ENCODE measurements around the gene ATP6V0A1. TPM values are rescaled to one million over a fixed set of nuclear protein-coding genes. Genes with fewer than 3 reads are reported as not detected.
A peak's percentile ranks its signal among the peaks of the same experiment; 100 is the strongest.

Gene ATP6V0A1
- total RNA-seq, 4 donors from 2014 or later, result 51.9 to 74.9 (median 63.9) TPM

DNA sequence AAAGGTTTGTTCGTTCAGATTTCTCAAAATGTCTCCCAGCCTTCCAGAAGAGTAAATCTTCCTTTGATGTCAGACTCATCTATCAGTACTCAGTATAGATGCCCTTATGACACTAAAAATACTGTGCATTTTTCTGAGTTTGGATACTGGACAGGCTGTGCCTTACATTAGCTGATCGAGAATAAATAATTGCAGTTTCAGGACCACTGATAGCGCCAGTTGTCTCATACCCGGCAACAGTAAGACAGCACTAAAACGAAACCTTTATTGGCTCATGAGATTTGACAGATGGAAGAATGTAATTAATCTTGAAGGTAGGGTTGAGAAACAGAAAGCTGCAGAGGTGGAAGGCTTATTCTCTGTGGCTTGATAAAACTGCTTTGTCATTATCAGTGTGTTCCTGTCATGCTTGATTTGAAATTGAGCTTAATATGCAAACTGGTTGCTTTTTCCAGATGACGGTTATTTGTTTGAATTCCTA is 1.2 kb downstream of the ATP6V0A1 start:
- Histone ChIP-seq H3K4me3 (peak overlapping the region; percentile 74 to 92 (median 75)), H3K9me3 (no peaks in the 10 kb centered on the region), H3K36me3 (peaks cover 6 to 36% (median 18%) of the 10 kb centered on the region in 4 donors), H3K27ac (replicated peaks in 1 of 4) (peak overlapping the region; percentile 97 to 98 (median 98)), H3K27me3 (no peaks in the 10 kb centered on the region), H3K4me1 (peaks cover 22 to 64% (median 59%) of the 10 kb centered on the region in 4 donors)
- intact Hi-C loops (cut with DNase I), result loop anchor here (5.0 kb wide), 1 partner anchor 38 kb away; the partner anchor contains the start of gene CAVIN1
- 4% methylated on average over 6 of the region's 6 CpGs for WGBS
- no peak for DNase-seq (ENCODE audit: extremely low spot score)
- TF ChIP-seq POLR2A (IDR thresholded peaks at IDR 0.05; ENCODE audit: low read depth), result no peak
- TF ChIP-seq EP300 (IDR thresholded peaks at IDR 0.05), result no peak
- TF ChIP-seq POLR2AphosphoS5 (IDR thresholded peaks at IDR 0.05), result peak in 1 of 2 donors; percentile 35
- TF ChIP-seq, protein P1, sequence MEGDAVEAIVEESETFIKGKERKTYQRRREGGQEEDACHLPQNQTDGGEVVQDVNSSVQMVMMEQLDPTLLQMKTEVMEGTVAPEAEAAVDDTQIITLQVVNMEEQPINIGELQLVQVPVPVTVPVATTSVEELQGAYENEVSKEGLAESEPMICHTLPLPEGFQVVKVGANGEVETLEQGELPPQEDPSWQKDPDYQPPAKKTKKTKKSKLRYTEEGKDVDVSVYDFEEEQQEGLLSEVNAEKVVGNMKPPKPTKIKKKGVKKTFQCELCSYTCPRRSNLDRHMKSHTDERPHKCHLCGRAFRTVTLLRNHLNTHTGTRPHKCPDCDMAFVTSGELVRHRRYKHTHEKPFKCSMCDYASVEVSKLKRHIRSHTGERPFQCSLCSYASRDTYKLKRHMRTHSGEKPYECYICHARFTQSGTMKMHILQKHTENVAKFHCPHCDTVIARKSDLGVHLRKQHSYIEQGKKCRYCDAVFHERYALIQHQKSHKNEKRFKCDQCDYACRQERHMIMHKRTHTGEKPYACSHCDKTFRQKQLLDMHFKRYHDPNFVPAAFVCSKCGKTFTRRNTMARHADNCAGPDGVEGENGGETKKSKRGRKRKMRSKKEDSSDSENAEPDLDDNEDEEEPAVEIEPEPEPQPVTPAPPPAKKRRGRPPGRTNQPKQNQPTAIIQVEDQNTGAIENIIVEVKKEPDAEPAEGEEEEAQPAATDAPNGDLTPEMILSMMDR (IDR thresholded peaks at IDR 0.05), result no peak

GRCh38 chr17:42460371-42460770 is 1.7 kb downstream of the ATP6V0A1 start:
- no peak for DNase-seq (ENCODE audit: extremely low spot score)
- Histone ChIP-seq H3K27ac (replicated peaks in 1 of 4) (peak overlapping the region; percentile 97 to 98 (median 98)), H3K4me1 (peaks cover 22 to 64% (median 59%) of the 10 kb centered on the region in 4 donors), H3K27me3 (no peaks in the 10 kb centered on the region), H3K4me3 (peak overlapping the region; percentile 74 to 92 (median 75)), H3K9me3 (no peaks in the 10 kb centered on the region), H3K36me3 (peaks cover 9 to 41% (median 21%) of the 10 kb centered on the region in 4 donors)
- TF ChIP-seq EP300 (IDR thresholded peaks at IDR 0.05) (no peak), POLR2AphosphoS5 (IDR thresholded peaks at IDR 0.05) (no peak), POLR2A (IDR thresholded peaks at IDR 0.05; ENCODE audit: low read depth) (no peak)
- TF ChIP-seq, protein P1 (IDR thresholded peaks at IDR 0.05), result no peak
- intact Hi-C loops (cut with DNase I), result no loop called here
- 70% methylated on average over 1 of the region's 1 CpG for WGBS

GRCh38 chr17:42463976-42464400 is 5.3 kb downstream of the ATP6V0A1 start:
- intact Hi-C loops (cut with DNase I), result no loop called here
- no peak for DNase-seq (ENCODE audit: extremely low spot score)
- WGBS, result 71% methylated on average over 4 of the region's 4 CpGs
- Histone ChIP-seq H3K27ac (replicated peaks in 1 of 4) (no peak overlapping the region), H3K9me3 (no peaks in the 10 kb centered on the region), H3K36me3 (peaks cover 9 to 77% (median 53%) of the 10 kb centered on the region in 4 donors), H3K27me3 (no peaks in the 10 kb centered on the region), H3K4me3 (no peak overlapping the region), H3K4me1 (peaks cover 18 to 44% (median 38%) of the 10 kb centered on the region in 4 donors)
- no peak for TF ChIP-seq EP300 (IDR thresholded peaks at IDR 0.05)
- TF ChIP-seq, protein P1 (IDR thresholded peaks at IDR 0.05), result no peak
- no peak for TF ChIP-seq POLR2AphosphoS5 (IDR thresholded peaks at IDR 0.05)
- TF ChIP-seq POLR2A (IDR thresholded peaks at IDR 0.05; ENCODE audit: low read depth), result no peak

DNA sequence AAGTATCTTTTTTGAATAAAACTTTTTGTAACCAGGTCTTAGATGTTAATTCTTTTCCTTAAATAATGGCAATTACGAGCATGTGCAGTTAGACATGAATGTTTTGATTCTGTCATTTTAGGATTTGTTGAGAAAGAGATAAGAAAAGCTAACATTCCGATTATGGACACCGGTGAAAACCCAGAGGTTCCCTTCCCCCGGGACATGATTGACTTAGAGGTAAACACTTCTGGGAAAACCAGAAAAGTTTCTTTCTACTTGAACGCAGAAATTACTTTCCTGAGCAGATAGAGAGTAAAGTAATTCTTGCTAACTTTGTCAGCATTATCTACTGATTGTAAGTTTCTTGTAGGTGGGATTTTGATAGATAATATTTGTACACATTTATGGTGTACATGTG is 9.2 kb downstream of the ATP6V0A1 start:
- H3K4me3 ChIP-seq, result no peak overlapping the region
- TF ChIP-seq POLR2A (IDR thresholded peaks at IDR 0.05; ENCODE audit: low read depth) (no peak), EP300 (IDR thresholded peaks at IDR 0.05) (no peak)
- H3K4me1 ChIP-seq, result peaks cover 0 to 16% (median 8%) of the 10 kb centered on the region in 4 donors
- H3K36me3 ChIP-seq, result peaks cover 27 to 99% (median 86%) of the 10 kb centered on the region in 4 donors
- no peak overlapping the region for H3K27ac ChIP-seq (replicated peaks in 1 of 4)
- no peaks in the 10 kb centered on the region for H3K9me3 ChIP-seq
- H3K27me3 ChIP-seq, result no peaks in the 10 kb centered on the region
- intact Hi-C loops (cut with DNase I), result loop anchor here (5.0 kb wide), 1 partner anchor 39 kb away; no protein-coding TSS in a partner anchor
- WGBS, result 60% methylated on average over 5 of the region's 5 CpGs
- DNase-seq (ENCODE audit: extremely low spot score), result no peak

DNA sequence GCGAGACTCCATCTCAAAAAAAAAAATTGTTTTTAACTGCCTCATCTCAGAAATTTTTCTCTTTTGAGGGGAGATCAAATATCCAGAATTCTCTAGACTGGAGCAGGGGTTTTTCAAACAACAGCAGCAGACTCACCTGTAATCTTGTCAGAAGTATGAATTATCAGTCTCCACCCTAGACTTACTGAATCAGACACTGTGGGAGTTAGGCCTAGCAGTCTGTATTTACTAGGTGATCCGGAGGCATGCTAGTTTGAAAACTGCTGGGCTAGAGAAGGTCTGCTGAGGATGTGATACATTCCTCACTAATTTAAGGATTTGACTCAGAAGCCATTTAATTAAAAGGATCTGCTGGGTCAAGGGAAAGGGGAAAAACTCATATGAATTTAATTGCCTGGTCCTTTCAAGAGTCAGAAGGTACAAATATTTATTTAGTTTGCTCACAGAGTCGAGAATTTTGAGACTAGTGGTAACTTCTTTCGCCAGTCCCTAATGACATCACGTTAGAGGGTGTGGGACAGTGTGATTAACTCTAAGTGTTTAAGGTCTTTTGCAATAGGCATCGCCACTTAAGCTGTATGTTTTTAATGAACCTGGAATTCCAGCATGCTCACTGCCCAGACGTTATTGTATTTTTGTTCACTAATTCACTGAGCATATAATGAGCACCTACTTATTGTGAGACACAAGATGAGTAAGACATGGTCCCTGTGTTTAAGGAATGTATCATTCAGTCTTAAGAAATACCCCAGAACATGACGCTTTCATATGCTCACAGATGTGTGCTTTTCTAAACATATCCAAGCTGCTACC is 14.2 kb downstream of the ATP6V0A1 start:
- 72% methylated on average over 8 of the region's 8 CpGs for WGBS
- Histone ChIP-seq H3K9me3 (no peaks in the 10 kb centered on the region), H3K36me3 (peaks cover 44 to 95% (median 78%) of the 10 kb centered on the region in 4 donors), H3K27ac (replicated peaks in 1 of 4) (peak overlapping the region in 1 of 4 donors; percentile 8), H3K4me3 (no peak overlapping the region), H3K4me1 (peaks cover 0 to 4% (median 0%) of the 10 kb centered on the region in 4 donors), H3K27me3 (no peaks in the 10 kb centered on the region)
- DNase-seq (ENCODE audit: extremely low spot score), result no peak
- TF ChIP-seq POLR2A (IDR thresholded peaks at IDR 0.05; ENCODE audit: low read depth), result no peak
- no peak for TF ChIP-seq POLR2AphosphoS5 (IDR thresholded peaks at IDR 0.05)
- TF ChIP-seq, protein P1 (IDR thresholded peaks at IDR 0.05), result no peak
- no peak for TF ChIP-seq EP300 (IDR thresholded peaks at IDR 0.05)
- intact Hi-C loops (cut with DNase I), result no loop called here
